ENCODE data around the gene TSPYL6.

The TSPYL6 gene

DNA sequence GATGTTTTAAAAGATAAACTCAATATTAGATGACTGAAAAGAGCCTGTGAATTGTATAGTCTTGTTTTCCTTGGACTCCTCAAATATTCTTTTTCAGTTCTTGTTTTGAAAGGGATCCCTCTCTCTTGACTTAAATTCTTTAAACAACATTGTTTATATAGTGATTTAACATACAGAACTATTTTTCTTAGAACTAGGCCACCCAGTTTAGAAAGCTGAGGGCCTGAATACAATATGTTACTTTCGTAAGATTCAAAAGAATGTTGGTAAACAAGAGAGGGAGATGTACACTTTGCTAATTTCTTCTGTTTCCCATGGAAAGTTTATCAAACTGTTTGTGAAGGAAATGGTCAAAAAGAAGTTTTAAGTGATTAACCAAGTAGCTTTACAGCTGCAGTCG, 5.5 kb upstream of the TSPYL6 start:
- DNase-seq (ENCODE audit: extremely low spot score), result no peak
- ChIA-PET CTCF (no interaction called here), POLR2A (no interaction called here)
- no peak for TF ChIP-seq NFRKB (IDR thresholded peaks at IDR 0.05)
- no peak for TF ChIP-seq ELF4 (IDR thresholded peaks at IDR 0.05)
- TF ChIP-seq SUZ12 (IDR thresholded peaks at IDR 0.05), result no peak
- no peak for TF ChIP-seq FOXA1 (IDR thresholded peaks at IDR 0.05)
- TF ChIP-seq CTBP1 (IDR thresholded peaks at IDR 0.05; ENCODE audit: borderline replicate concordance), result no peak
- no peak for TF ChIP-seq ZNF384 (IDR thresholded peaks at IDR 0.05)
- no peak for TF ChIP-seq FOXM1 (IDR thresholded peaks at IDR 0.05; ENCODE audit: borderline replicate concordance)
- TF ChIP-seq BHLHE40 (IDR thresholded peaks at IDR 0.05; ENCODE audit: borderline replicate concordance), result no peak
- TF ChIP-seq ARNT (IDR thresholded peaks at IDR 0.05), result no peak
- TF ChIP-seq SP1 (IDR thresholded peaks at IDR 0.05), result no peak
- TF ChIP-seq FOXK2 (IDR thresholded peaks at IDR 0.05), result no peak

DNA sequence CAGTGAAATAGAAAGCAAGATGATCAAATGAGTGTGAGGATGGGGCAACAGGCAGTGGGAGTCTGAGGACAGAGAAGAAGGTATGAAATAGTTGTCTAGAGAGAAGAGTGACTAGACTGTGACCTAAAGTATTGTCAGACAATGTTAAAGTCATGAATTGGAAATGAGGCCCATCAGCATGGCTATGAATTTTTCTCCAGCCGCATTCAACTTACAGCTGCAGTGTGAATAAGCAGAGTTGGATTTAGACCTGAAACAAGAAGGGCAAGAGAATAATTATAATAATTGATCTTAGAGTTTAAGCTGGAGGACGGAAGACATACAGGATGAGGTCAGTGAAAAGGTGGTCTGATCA, 4.2 kb upstream of the TSPYL6 start:
- TF ChIP-seq ELF4 (IDR thresholded peaks at IDR 0.05) (no peak), L3MBTL2 (conservative IDR thresholded peaks at IDR 0.05) (no peak), FOXA1 (IDR thresholded peaks at IDR 0.05) (no peak), HDGF (IDR thresholded peaks at IDR 0.05; ENCODE audit: borderline replicate concordance) (no peak), FOXM1 (IDR thresholded peaks at IDR 0.05; ENCODE audit: borderline replicate concordance) (no peak), SUZ12 (IDR thresholded peaks at IDR 0.05) (no peak), CTBP1 (IDR thresholded peaks at IDR 0.05; ENCODE audit: borderline replicate concordance) (no peak), FOXK2 (IDR thresholded peaks at IDR 0.05) (no peak)
- TF ChIP-seq, protein P1, sequence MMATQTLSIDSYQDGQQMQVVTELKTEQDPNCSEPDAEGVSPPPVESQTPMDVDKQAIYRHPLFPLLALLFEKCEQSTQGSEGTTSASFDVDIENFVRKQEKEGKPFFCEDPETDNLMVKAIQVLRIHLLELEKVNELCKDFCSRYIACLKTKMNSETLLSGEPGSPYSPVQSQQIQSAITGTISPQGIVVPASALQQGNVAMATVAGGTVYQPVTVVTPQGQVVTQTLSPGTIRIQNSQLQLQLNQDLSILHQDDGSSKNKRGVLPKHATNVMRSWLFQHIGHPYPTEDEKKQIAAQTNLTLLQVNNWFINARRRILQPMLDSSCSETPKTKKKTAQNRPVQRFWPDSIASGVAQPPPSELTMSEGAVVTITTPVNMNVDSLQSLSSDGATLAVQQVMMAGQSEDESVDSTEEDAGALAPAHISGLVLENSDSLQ (IDR thresholded peaks at IDR 0.05), result no peak
- no peak for DNase-seq (ENCODE audit: extremely low spot score)
- POLR2A ChIA-PET, result no interaction called here
- CTCF ChIA-PET, result interaction anchor here (0.6 kb wide), 1 partner anchor 162 kb away, joined by 3 read pairs; no protein-coding TSS in a partner anchor

DNA sequence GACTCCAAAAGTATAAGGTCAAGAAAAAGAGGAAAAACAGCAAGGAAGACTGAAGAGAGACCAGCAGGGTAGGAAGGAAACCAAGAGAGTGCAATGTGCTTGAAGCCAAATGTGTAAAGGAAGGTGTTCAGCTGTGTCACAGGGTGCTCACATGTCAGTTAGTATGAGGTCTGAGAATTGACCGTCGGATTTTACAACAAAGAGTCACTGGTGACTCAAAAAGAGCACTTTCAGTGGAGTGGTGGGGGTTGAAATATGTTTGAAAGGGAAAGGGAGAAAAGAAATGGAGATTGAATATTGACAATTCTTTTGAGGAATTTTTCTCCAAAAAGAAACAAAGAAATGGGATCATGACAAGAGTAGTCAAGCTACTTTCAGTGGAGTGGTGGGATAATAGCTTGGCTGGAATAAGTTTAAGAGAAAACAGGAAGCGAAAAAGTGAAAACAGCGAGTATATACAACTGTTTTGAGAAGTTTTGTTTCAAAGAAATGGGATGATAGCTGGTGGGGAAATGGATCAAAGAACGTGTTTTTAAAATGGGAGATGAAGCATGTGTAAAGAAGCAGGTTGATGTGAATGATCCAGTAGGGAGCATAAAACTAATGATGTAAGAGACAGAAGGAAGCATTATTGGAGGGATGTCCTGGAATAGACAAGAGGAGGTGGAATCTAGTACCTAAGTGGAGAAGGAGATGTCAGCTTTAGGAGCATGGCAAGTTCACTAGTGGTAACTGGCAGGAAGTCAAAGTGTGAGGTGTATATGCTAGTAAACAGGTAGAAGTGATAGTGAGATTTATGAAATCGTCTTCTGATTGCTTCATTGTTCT, 3.6 kb upstream of the TSPYL6 start:
- ChIA-PET POLR2A (no interaction called here), CTCF (interaction anchor here (0.6 kb wide), 1 partner anchor 162 kb away, joined by 3 read pairs; no protein-coding TSS in a partner anchor)
- TF ChIP-seq FOXM1 (IDR thresholded peaks at IDR 0.05; ENCODE audit: borderline replicate concordance), result no peak
- TF ChIP-seq NFRKB (IDR thresholded peaks at IDR 0.05), result no peak
- no peak for TF ChIP-seq ZNF384 (IDR thresholded peaks at IDR 0.05)
- no peak for TF ChIP-seq SUZ12 (IDR thresholded peaks at IDR 0.05)
- no peak for TF ChIP-seq CTBP1 (IDR thresholded peaks at IDR 0.05; ENCODE audit: borderline replicate concordance)
- no peak for TF ChIP-seq TARDBP (IDR thresholded peaks at IDR 0.05)
- TF ChIP-seq L3MBTL2 (conservative IDR thresholded peaks at IDR 0.05), result no peak
- TF ChIP-seq FOXA1 (IDR thresholded peaks at IDR 0.05), result no peak
- TF ChIP-seq ELF4 (IDR thresholded peaks at IDR 0.05), result no peak
- TF ChIP-seq ARNT (IDR thresholded peaks at IDR 0.05), result no peak
- no peak for TF ChIP-seq SP1 (IDR thresholded peaks at IDR 0.05)
- TF ChIP-seq FOXK2 (IDR thresholded peaks at IDR 0.05), result no peak
- no peak for TF ChIP-seq BHLHE40 (IDR thresholded peaks at IDR 0.05; ENCODE audit: borderline replicate concordance)
- TF ChIP-seq HDGF (IDR thresholded peaks at IDR 0.05; ENCODE audit: borderline replicate concordance), result no peak
- DNase-seq (ENCODE audit: extremely low spot score), result no peak

DNA sequence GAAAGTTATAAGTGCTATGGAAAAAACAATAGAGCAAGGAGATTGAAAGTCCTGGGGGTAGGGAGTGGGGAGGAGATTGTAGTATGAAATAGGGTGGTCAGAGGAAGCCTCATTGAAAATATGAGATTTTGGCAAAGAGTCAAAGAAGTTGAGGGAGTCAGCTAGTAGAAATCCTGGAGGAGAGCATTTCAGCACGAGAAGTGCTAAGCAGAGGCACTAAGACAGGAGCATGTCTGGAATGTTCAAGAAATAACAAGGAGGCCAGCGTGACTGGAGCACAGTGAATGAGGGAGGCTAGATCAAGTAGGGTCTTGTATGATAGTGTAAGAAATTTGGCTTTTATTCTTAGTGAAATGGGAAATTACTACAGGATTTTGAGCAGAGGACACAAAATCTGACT, 2.1 kb upstream of the TSPYL6 start:
- CTCF ChIA-PET, result no interaction called here
- no peak for DNase-seq (ENCODE audit: extremely low spot score)
- POLR2A ChIA-PET, result no interaction called here
- no peak for TF ChIP-seq BHLHE40 (IDR thresholded peaks at IDR 0.05; ENCODE audit: borderline replicate concordance)
- no peak for TF ChIP-seq ARNT (IDR thresholded peaks at IDR 0.05)
- no peak for TF ChIP-seq SP1 (IDR thresholded peaks at IDR 0.05)
- no peak for TF ChIP-seq ZNF384 (IDR thresholded peaks at IDR 0.05)
- TF ChIP-seq, protein P1 (IDR thresholded peaks at IDR 0.05), result no peak
- no peak for TF ChIP-seq LEF1 (IDR thresholded peaks at IDR 0.05; ENCODE audit: borderline replicate concordance)
- TF ChIP-seq ELF4 (IDR thresholded peaks at IDR 0.05), result no peak
- TF ChIP-seq HDGF (IDR thresholded peaks at IDR 0.05; ENCODE audit: borderline replicate concordance), result no peak
- no peak for TF ChIP-seq SUZ12 (IDR thresholded peaks at IDR 0.05)
- no peak for TF ChIP-seq L3MBTL2 (conservative IDR thresholded peaks at IDR 0.05)
- no peak for TF ChIP-seq TARDBP (IDR thresholded peaks at IDR 0.05)

DNA sequence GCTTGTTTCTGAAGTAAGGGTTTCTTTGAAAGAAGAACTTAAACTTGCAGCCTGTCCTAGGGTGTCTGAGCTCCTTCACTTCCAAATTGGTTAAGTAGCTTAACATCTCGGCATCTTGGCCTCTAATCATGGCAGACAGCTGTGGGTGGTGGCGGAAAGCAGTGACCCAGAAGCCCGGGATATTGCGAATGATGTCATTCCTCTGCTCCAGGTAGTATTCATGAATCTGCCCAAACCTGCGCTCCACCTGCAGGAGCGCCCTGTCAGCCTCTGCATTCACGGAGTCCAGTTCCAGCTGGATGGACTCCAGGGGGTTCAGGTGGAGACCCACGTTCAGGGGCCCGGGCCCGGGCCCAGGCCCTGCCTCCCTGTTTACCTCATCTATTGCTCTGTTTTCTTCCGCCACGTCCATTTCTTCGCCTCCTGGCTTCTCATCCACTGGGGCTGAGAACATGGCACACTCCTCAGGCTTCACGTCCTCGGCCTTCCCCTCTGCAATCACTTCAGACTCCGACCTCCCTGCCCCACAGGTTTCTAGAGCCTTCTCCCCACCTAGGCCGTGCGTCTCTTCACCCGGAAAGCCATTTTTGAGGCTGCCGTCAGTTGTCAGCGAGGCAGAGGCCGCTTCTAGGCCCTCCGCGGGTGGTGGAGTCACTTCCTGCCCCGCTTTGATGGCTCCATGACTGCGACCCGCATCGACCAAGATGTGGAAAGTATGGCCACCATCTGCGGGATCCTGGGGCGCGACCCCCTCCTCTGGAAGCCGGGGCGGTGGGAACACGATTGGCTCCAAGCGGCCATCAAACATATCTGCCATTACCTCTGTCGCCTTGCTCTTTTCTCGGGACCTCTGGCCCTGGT, 569 bp downstream of the TSPYL6 start:
- no peak for TF ChIP-seq TARDBP (IDR thresholded peaks at IDR 0.05)
- no peak for DNase-seq (ENCODE audit: extremely low spot score)
- POLR2A ChIA-PET, result no interaction called here
- CTCF ChIA-PET, result no interaction called here

DNA sequence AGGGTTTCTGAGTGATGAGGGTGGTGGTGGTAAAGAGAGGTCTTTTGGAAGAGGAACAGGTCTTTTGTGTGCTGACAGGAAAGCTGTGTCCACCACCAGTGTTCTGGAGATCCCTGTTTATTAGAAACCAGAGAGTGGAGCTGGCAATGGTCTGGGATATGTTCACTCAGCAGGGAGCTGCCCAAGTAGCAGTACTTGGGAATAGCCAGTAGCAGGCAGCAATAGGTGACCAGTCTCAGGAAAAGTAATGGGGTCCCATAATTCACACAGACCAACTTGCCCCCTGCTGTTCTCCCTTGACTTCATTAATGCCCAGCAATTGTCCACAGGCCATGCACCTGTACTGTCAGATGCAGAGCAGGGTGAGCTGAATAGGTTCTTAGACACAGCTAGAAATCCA, 1.8 kb downstream of the TSPYL6 start:
- POLR2A ChIA-PET, result no interaction called here
- no peak for DNase-seq (ENCODE audit: extremely low spot score)
- no peak for TF ChIP-seq ARNT (IDR thresholded peaks at IDR 0.05)
- TF ChIP-seq, protein P1 (IDR thresholded peaks at IDR 0.05), result no peak
- no peak for TF ChIP-seq ELF4 (IDR thresholded peaks at IDR 0.05)
- no peak for TF ChIP-seq FOXA1 (IDR thresholded peaks at IDR 0.05)
- no peak for TF ChIP-seq TARDBP (IDR thresholded peaks at IDR 0.05)
- TF ChIP-seq ZNF384 (IDR thresholded peaks at IDR 0.05), result no peak
- TF ChIP-seq FOXK2 (IDR thresholded peaks at IDR 0.05), result no peak
- no peak for TF ChIP-seq FOXM1 (IDR thresholded peaks at IDR 0.05; ENCODE audit: borderline replicate concordance)
- TF ChIP-seq SP1 (IDR thresholded peaks at IDR 0.05), result no peak
- TF ChIP-seq NFRKB (IDR thresholded peaks at IDR 0.05), result no peak
- no peak for TF ChIP-seq CTBP1 (IDR thresholded peaks at IDR 0.05; ENCODE audit: borderline replicate concordance)
- TF ChIP-seq L3MBTL2 (conservative IDR thresholded peaks at IDR 0.05), result no peak
- TF ChIP-seq LEF1 (IDR thresholded peaks at IDR 0.05; ENCODE audit: borderline replicate concordance), result no peak
- TF ChIP-seq HDGF (IDR thresholded peaks at IDR 0.05; ENCODE audit: borderline replicate concordance), result no peak
- CTCF ChIA-PET, result no interaction called here

All from HEK293T (cell line).